Measurements from ENCODE around the gene SP7.
"Not testable (repeated sequence)": the region's sequence is repeated elsewhere in the genome, so short reads cannot be mapped to it uniquely, and the experiment has no call there.

Gene SP7

GRCh38 chr12:53313996-53314395 lies 22.2 kb downstream of the SP7 start:
- no peak for DNase-seq

DNA sequence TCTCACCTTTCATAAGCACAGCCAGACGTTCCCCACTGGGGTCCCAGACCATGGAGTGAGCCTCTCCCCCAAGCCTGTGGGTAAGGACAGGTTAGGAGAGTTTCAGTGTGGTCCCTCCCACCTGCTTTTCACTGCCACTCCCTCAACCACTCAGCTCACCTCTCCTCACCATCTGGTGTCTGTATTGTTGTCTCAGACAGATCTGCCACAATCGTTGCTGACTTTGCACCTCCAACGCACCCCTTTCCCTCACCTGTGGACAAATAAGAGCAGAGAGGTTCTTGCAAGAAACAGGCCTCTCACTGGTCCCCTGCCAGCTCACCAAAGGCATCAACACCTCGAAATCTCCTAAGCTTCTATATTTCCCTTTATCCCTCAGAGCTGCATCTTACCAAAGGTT lies 27.9 kb downstream of the SP7 start:
- no peak for DNase-seq

DNA sequence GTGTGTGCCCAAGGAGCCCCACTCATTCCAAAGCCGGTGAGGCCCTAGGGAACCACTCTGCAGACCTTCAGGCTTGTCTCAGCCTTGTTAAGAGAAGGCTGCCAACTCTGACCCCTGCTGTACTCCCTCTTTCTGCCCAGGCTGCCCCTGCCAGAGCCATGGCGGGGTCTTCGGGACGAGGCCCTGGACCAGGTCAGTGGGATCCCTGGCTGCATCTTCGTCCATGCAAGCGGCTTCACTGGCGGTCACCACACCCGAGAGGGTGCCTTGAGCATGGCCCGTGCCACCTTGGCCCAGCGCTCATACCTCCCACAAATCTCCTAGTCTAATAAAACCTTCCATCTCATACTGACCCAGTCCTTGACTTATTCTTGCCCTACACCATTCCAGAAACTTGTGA lies 29.3 kb downstream of the SP7 start:
- DNase-seq: no peak

DNA sequence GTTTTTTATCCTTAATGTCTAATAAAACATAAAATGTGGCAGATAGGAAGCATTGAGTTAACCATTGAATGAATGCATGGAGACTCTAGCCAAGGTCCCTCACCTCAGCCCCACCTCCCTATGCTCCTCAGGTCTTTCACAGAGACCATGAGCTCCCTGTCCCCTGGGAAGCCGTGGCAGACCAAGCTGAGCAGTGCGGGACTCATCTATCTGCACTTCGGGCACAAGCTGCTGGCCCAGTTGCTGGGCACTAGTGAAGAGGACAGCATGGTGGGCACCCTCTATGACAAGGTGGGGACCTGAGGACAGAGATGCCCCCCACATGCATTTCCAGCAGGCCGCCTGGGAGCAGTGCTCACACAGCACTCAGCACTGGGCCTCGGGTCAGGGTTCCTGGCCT lies 33.3 kb downstream of the SP7 start:
- no peak for DNase-seq

GRCh38 chr12:53300187-53300586 lies 36.0 kb downstream of the SP7 start:
- no peak for DNase-seq

- peak; percentile 29 for DNase-seq
Observed at GRCh38 chr12:53299454-53300180, 36.5 kb downstream of the SP7 start, which contains the start of gene MYG1. MYG1 (plus strand) TSS chr12:53299695; CDS start chr12:53299738, 43 bp downstream.

DNA sequence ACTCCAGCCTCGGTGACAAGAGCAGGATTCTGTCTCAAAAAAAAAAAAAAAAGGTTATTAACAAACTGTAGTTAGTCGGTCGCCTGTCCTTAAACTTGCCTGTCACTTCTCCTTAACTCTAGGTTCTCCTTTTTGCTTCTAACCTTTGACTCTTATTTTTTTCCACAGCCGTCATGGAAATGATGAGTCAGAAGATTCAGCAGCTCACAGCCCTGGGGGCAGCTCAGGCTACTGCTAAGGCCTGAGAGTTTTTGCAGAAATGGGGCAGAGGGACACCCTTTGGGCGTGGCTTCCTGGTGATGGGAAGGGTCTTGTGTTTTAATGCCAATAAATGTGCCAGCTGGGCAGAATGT lies 37.1 kb downstream of the SP7 start:
- DNase-seq: no peak

DNA sequence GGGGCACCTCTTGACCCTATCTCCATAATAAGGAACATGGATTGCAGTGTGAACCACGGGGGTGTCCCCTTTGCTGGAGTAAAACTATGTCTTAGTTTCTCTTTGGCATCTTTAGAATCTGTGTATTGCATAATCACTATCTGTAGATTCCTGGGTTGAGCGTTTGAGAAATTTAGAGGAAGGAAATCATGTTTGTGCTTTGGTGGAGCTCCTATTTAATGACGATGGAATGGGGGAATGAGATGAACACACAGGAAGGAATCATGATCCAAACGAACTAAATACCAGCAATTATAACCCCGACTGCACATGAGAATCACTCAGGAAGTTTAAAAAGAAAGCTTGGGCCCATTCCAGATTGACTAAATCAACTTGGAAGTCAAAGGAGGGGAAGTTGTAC lies 38.0 kb downstream of the SP7 start:
- DNase-seq: no peak

DNA sequence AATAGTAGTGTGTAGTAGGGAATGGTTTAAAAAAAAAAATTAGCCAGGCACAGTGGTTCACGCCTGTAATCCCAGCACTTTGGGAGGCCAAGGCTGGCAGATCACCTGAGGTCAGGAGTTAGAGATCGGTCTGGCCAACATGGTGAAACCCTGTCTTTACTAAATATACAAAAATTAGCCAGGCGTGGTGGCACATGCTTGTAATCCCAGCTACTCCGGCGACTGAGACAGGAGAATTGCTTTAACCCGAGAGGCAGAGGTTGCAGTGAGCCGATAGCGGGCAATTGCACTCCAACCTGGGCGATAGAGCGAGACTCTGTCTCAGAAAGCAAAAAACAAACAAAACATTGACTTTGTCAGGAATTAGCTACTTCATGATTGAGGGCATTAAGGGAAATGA lies 39.0 kb downstream of the SP7 start:
- DNase-seq: not testable (repeated sequence)

- DNase-seq: no peak
Observed at GRCh38 chr12:53295891-53296219, 40.3 kb downstream of the SP7 start.

GRCh38 chr12:53295070-53295890 lies 40.9 kb downstream of the SP7 start, which contains the start of gene PFDN5:
PFDN5 (plus strand) TSS chr12:53295542; CDS start chr12:53295568, 26 bp downstream.
- DNase-seq: peak; percentile 10

DNA sequence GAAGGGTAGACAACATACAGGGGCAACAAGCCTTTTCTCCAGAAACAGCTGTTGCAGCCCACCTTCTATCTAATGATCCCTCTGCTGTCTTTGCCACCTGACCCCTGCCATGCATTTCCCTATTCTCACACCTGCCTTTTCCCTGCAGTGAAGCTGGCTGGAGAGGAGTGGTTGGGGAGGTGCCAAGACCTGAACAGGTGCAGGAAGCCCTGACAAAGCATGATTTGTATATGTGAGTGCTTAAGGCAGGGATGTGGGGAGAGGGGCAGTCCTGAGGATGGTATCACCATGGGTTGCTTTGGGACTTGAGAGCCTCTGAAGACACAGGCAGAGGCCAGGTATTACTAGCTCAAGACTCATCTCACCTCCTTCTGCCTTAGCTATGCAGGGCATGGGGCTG lies 43.7 kb downstream of the SP7 start:
- no peak for DNase-seq

- DNase-seq: no peak
Observed at GRCh38 chr12:53290661-53291060, 45.5 kb downstream of the SP7 start.

DNA sequence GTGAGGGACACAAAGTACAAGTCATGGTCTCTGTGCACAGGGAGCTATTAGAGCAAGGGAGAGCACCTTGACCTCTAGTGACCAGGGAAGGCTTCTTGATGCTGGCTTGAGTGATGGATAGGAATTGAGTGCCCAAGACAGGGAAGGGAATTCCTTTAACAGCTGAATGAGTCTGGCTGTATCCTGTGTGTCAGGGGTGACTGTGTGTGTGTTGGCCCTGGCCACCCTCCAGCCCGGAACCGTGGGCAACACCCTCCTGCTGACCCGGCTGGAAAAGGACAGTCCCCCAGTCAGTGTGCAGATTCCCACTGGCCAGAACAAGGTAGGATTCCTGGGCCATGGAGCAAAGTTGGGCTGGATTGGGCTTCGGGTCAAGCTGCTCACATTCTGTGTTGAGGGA lies 46.3 kb downstream of the SP7 start:
- no peak for DNase-seq

GRCh38 chr12:53288322-53288721 lies 47.8 kb downstream of the SP7 start:
- no peak for DNase-seq

DNA sequence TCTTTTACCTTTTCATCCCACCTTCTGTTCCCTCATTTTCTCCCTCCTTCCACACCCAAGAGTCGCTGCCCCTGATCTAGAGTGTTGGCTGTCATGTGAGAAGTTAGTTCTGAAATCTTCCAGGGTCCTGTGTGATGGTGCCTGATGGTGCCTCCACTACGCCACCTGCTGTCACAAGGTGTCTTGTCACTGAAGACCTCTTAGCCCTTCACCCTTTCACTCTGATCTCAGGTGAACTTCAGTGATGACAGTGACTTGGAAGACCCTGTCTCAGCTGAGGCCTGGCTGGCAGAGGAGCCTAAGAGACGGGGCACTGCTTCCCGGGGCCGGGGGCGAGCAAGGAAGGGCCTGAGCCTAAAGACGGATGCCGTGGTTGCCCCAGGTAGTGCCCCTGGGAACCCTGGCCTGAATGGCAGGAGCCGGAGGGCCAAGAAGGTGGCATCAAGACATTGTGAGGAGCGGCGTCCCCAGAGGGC lies 48.4 kb downstream of the SP7 start:
- no peak for DNase-seq

- no peak for DNase-seq
Observed at GRCh38 chr12:53286448-53286847, 49.7 kb downstream of the SP7 start.

- no peak for DNase-seq
Observed at GRCh38 chr12:53279888-53280498, 56.2 kb downstream of the SP7 start.

DNA sequence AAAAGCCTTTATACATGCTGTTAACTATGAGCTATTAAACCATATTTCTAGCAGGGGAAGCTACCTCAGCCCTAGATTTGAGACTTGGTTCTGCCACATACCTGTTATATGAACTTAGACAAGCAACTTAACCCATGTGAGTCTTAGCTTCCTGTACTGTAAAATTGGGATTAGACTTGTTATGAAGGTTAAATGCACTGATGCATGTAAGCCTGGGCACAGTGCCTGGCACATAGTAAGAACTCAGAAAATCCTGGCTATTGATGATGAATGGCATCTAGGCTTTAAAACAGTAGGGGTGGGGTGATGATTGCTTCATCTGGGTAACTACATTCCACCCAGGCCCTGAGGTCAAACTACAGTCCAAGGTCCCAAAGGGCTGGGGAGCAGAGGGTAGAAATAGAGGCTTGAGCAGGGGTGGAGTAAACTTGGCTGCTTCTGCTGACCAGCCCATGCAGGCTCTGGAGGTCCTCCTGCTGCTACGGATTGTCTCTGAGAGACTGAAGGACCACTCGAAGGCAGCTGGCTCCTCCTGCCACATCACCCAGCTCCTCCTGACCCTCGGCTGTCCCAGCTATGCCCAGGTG lies 56.8 kb downstream of the SP7 start:
- DNase-seq: no peak

DNA sequence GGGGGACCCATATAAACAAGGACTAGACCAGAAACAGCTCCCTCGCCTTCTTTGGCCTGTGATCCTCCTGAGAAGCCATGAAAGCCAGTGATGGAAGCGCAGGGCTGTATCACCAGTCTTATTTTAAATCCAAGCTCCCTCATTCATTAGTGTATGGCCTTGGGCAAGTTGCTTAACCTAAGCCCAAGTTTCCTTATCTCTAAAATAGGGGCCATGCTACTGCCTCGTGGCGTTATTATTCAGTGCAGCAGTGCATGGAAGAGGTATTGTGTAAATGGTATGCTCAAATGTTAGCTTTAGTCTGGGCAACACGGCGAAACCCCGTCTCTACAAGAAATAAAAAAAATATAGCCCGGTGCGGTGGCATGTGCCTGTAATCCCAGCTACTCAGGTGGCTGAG lies 58.2 kb downstream of the SP7 start:
- no peak for DNase-seq

Data from NCI-H524 treated with DMSO at 0.1 percent for 48 hours (cell line).